Measurements from ENCODE around the gene ZDHHC17.

DNA sequence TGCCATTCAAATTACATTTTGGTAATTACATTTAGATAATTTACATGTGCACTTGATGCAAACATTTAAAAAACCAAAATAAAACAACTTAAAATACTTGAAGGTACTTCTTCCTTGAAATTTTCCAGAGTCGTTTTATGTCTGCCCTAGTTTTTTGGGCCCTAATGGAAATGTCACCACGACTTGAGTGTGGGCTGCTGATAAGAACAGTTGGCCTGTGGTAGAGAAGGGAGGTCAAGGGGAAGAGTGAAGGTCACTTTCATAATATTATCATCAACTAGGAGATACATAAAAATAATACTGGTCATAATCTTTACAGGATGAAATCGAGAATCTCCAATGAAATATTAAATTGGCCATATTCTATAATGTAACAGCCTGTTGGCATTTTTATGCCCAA, 23.1 kb downstream of the ZDHHC17 start:
- TF ChIP-seq, protein P1, sequence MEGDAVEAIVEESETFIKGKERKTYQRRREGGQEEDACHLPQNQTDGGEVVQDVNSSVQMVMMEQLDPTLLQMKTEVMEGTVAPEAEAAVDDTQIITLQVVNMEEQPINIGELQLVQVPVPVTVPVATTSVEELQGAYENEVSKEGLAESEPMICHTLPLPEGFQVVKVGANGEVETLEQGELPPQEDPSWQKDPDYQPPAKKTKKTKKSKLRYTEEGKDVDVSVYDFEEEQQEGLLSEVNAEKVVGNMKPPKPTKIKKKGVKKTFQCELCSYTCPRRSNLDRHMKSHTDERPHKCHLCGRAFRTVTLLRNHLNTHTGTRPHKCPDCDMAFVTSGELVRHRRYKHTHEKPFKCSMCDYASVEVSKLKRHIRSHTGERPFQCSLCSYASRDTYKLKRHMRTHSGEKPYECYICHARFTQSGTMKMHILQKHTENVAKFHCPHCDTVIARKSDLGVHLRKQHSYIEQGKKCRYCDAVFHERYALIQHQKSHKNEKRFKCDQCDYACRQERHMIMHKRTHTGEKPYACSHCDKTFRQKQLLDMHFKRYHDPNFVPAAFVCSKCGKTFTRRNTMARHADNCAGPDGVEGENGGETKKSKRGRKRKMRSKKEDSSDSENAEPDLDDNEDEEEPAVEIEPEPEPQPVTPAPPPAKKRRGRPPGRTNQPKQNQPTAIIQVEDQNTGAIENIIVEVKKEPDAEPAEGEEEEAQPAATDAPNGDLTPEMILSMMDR (IDR thresholded peaks at IDR 0.05), result no peak
- TF ChIP-seq POLR2A (IDR thresholded peaks at IDR 0.05), result no peak
